ENCODE data around the gene MAP3K21. TPM values are rescaled to one million over a fixed set of nuclear protein-coding genes. Genes with fewer than 3 reads are reported as not detected.

Gene MAP3K21
- total and polyA plus RNA-seq, 12 donors: 0.39 to 12.1 (median 6.0) TPM

- Histone ChIP-seq H3K36me3 (replicated peaks in 1 of 2) (no peaks in the 10 kb centered on the region), H3K27ac (no peak overlapping the region), H3K9me3 (replicated peaks in 1 of 3) (no peaks in the 10 kb centered on the region), H3K4me1 (replicated peaks in 1 of 2) (no peaks in the 10 kb centered on the region), H3K27me3 (no peaks in the 10 kb centered on the region), H3K4me3 (no peak overlapping the region)
- intact Hi-C loops (cut with DNase I): no loop called here
- WGBS, 4 donors: 70 to 83% (median 71%) methylated on average over 2 of the region's 2 CpGs
- TF ChIP-seq CTCF (IDR thresholded peaks at IDR 0.05) (peak in 2 of 6 experiments; percentile 6 to 21), POLR2A (IDR thresholded peaks at IDR 0.05) (no peak)
- DNase-seq: no peak
Observed at GRCh38 chr1:233424779-233425178, 97.3 kb downstream of the MAP3K21 start.

- H3K4me3 ChIP-seq: no peak overlapping the region
- H3K27me3 ChIP-seq: peaks cover 5% of the 10 kb centered on the region
- no peak for TF ChIP-seq POLR2A (IDR thresholded peaks at IDR 0.05)
- TF ChIP-seq CTCF (IDR thresholded peaks at IDR 0.05): no peak
- no peaks in the 10 kb centered on the region for H3K36me3 ChIP-seq (replicated peaks in 1 of 2)
- H3K9me3 ChIP-seq (replicated peaks in 1 of 3): no peaks in the 10 kb centered on the region
- H3K4me1 ChIP-seq (replicated peaks in 1 of 2): no peaks in the 10 kb centered on the region
- no peak for DNase-seq
- 77 to 88% (median 79%) methylated on average over 1 of the region's 1 CpG for WGBS, 4 donors
- H3K27ac ChIP-seq: no peak overlapping the region
- intact Hi-C loops (cut with DNase I): no loop called here
Observed at GRCh38 chr1:233427907-233428306, 100.4 kb downstream of the MAP3K21 start.

- TF ChIP-seq POLR2A (IDR thresholded peaks at IDR 0.05) (no peak), CTCF (IDR thresholded peaks at IDR 0.05) (no peak)
- H3K27me3 ChIP-seq: peaks cover 5% of the 10 kb centered on the region
- no peaks in the 10 kb centered on the region for H3K4me1 ChIP-seq (replicated peaks in 1 of 2)
- H3K4me3 ChIP-seq: no peak overlapping the region
- no peaks in the 10 kb centered on the region for H3K36me3 ChIP-seq (replicated peaks in 1 of 2)
- no peaks in the 10 kb centered on the region for H3K9me3 ChIP-seq (replicated peaks in 1 of 3)
- DNase-seq: no peak
- intact Hi-C loops (cut with DNase I): no loop called here
- WGBS, 4 donors: 80 to 89% (median 84%) methylated on average over 3 of the region's 3 CpGs
- H3K27ac ChIP-seq: no peak overlapping the region
Observed at GRCh38 chr1:233431753-233432403, 104.4 kb downstream of the MAP3K21 start.

GRCh38 chr1:233432916-233433315 is 105.4 kb downstream of the MAP3K21 start:
- 43 to 63% (median 54%) methylated on average over 1 of the region's 1 CpG for WGBS, 4 donors
- Histone ChIP-seq H3K27me3 (peaks cover 5% of the 10 kb centered on the region), H3K4me1 (replicated peaks in 1 of 2) (no peaks in the 10 kb centered on the region), H3K27ac (no peak overlapping the region), H3K36me3 (replicated peaks in 1 of 2) (no peaks in the 10 kb centered on the region), H3K4me3 (no peak overlapping the region), H3K9me3 (replicated peaks in 1 of 3) (no peaks in the 10 kb centered on the region)
- no peak for TF ChIP-seq CTCF (IDR thresholded peaks at IDR 0.05)
- TF ChIP-seq POLR2A (IDR thresholded peaks at IDR 0.05): no peak
- DNase-seq: no peak
- intact Hi-C loops (cut with DNase I): no loop called here

Data from adrenal gland (tissue), 12 donors.